ENCODE measurements around the gene SPINK4. TPM values are rescaled to one million over a fixed set of nuclear protein-coding genes. Genes with fewer than 3 reads are reported as not detected.

SPINK4 gene
- polyA plus RNA-seq, 1 donor (not counting 4 experiments of a cell fraction or from before 2014, with no cell fraction given), result not detected

DNA sequence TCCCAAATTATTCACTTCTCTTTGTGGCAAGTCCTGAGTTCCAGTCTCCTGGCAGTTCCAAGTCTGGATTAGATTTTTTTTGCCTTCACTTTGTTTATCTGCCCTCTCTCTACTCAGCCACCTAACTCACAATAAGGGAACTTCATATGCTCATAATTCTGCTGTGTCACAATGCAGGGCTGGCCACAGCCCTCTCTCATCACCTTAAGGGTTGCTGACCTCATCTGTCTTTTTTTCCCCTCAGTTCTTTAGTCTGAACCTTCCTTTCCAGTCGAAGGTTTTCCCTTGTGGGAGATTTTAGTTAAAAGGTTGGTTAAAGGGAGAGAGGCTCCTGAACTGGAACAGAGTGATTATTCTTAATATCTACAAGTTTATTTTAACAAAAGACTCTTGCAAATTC, 20.4 kb downstream of the SPINK4 start:
- Histone ChIP-seq H3K36me3 (ENCODE audit: control insufficient read depth in 2 of 2, extremely low read depth in 1 of 2, insufficient read depth in 2 of 2, low read length in 2 of 2) (peaks cover 26 to 34% of the 10 kb centered on the region in 2 experiments), H3K79me2 (ENCODE audit: control insufficient read depth, insufficient read depth, low read length) (peaks cover 30% of the 10 kb centered on the region)
- dilution Hi-C loops (cut with MboI; ENCODE audit: extremely low pct_ligation_motif_present, low sequenced_read_pairs), result no loop called here

DNA sequence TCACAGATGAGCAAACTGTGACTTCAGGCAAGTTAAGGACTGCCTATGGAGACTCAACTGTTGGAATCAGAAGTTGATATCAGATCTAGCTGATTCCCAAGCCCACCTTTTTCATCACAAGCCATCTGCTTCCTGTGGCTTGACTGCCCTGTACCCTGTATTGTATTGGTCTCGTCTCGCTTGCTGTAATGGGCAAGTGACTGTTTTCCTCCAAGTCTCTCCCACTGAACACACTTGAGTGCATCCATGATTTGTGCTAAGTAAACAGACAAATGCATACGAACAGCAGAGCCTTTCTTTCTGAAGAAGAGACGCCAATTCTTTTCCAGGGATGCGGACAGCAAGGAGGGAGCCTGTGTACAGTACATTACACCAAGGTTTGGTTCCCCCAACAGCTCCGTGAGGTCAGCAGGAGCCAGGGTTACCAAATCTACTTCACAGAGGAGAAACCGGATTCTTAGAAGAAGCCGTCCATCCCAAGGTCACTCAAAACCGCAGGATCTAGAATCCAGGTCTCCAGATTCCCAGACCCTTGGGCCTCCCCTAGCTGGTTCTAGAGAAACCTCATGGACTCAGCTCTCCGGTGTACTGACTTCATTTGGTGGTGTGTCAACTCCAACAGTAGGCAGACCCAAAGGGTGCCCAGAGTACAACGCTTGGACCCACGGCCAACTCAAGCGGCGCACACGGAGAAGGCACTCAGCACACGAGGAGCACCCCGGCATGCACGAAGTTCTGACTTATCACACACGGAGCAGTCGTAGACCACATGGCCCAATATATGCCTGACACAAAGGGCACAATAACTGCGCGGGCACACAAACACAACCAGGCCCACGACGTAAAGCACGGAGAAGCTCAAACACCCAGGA, 23.4 kb downstream of the SPINK4 start:
- H4K20me1 ChIP-seq (ENCODE audit: control insufficient read depth, extremely low read depth, insufficient read depth, low read length), result no peaks in the 10 kb centered on the region
- H3K4me2 ChIP-seq (ENCODE audit: control insufficient read depth, extremely low read depth, insufficient read depth, low read depth, low read length), result peak overlapping the region; percentile 88
- no peaks in the 10 kb centered on the region for H3K9me3 ChIP-seq (ENCODE audit: control insufficient read depth, low read depth, low read length)
- H3K4me3 ChIP-seq (ENCODE audit: control insufficient read depth in 2 of 3, extremely low read depth in 1 of 3, insufficient read depth in 2 of 3, low read depth in 1 of 3, low read length in 3 of 3), result peak overlapping the region; percentile 75 to 98 (median 91)
- H3K79me2 ChIP-seq (ENCODE audit: control insufficient read depth, insufficient read depth, low read length), result peaks cover 44% of the 10 kb centered on the region
- peaks cover 19 to 22% of the 10 kb centered on the region in 2 experiments for H3K36me3 ChIP-seq (ENCODE audit: control insufficient read depth in 2 of 2, extremely low read depth in 1 of 2, insufficient read depth in 2 of 2, low read length in 2 of 2)
- H3K4me1 ChIP-seq (ENCODE audit: control insufficient read depth, extremely low read depth, insufficient read depth, low read length), result peaks cover 18% of the 10 kb centered on the region
- DNase-seq (ENCODE audit: low read depth, low spot score), result no peak
- H3K27ac ChIP-seq (ENCODE audit: control insufficient read depth, insufficient read depth, low read length), result peak overlapping the region; percentile 96
- H3K9me1 ChIP-seq (ENCODE audit: control insufficient read depth, extremely low read depth, insufficient read depth, low read length), result no peaks in the 10 kb centered on the region
- TF ChIP-seq, protein P1, sequence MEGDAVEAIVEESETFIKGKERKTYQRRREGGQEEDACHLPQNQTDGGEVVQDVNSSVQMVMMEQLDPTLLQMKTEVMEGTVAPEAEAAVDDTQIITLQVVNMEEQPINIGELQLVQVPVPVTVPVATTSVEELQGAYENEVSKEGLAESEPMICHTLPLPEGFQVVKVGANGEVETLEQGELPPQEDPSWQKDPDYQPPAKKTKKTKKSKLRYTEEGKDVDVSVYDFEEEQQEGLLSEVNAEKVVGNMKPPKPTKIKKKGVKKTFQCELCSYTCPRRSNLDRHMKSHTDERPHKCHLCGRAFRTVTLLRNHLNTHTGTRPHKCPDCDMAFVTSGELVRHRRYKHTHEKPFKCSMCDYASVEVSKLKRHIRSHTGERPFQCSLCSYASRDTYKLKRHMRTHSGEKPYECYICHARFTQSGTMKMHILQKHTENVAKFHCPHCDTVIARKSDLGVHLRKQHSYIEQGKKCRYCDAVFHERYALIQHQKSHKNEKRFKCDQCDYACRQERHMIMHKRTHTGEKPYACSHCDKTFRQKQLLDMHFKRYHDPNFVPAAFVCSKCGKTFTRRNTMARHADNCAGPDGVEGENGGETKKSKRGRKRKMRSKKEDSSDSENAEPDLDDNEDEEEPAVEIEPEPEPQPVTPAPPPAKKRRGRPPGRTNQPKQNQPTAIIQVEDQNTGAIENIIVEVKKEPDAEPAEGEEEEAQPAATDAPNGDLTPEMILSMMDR (optimal IDR thresholded peaks at IDR 0.05 in 1 of 3, IDR thresholded peaks at IDR 0.05 in 1 of 3, conservative IDR thresholded peaks at IDR 0.05 in 1 of 3; ENCODE audit: extremely low read depth in 1 of 3, insufficient read depth in 2 of 3, low read length in 3 of 3), result no peak
- no peak for TF ChIP-seq EZH2 (IDR thresholded peaks at IDR 0.05; ENCODE audit: low read length)
- H3K9ac ChIP-seq (ENCODE audit: control insufficient read depth, extremely low read depth, insufficient read depth, low read length), result peak overlapping the region; percentile 98
- FAIRE-seq, result no peak
- dilution Hi-C loops (cut with MboI; ENCODE audit: extremely low pct_ligation_motif_present, low sequenced_read_pairs), result no loop called here
- no peaks in the 10 kb centered on the region for H3K27me3 ChIP-seq (ENCODE audit: control insufficient read depth, extremely low read depth, insufficient read depth, low read length)
- H2AFZ ChIP-seq (ENCODE audit: control insufficient read depth, low read length), result peak overlapping the region; percentile 81

More for the DNA sequence above, 20.4 kb downstream of the SPINK4 start:
- no peaks in the 10 kb centered on the region for H3K9me1 ChIP-seq (ENCODE audit: control insufficient read depth, extremely low read depth, insufficient read depth, low read length)
- H3K27ac ChIP-seq (ENCODE audit: control insufficient read depth, insufficient read depth, low read length), result no peak overlapping the region
- H3K27me3 ChIP-seq (ENCODE audit: control insufficient read depth, extremely low read depth, insufficient read depth, low read length), result no peaks in the 10 kb centered on the region
- no peak overlapping the region for H3K4me3 ChIP-seq (ENCODE audit: control insufficient read depth in 2 of 3, extremely low read depth in 1 of 3, insufficient read depth in 2 of 3, low read depth in 1 of 3, low read length in 3 of 3)
- DNase-seq (ENCODE audit: low read depth, low spot score) (no peak), FAIRE-seq (no peak)
- no peak overlapping the region for H2AFZ ChIP-seq (ENCODE audit: control insufficient read depth, low read length)
- TF ChIP-seq, protein P1 (optimal IDR thresholded peaks at IDR 0.05 in 1 of 3, IDR thresholded peaks at IDR 0.05 in 1 of 3, conservative IDR thresholded peaks at IDR 0.05 in 1 of 3; ENCODE audit: extremely low read depth in 1 of 3, insufficient read depth in 2 of 3, low read length in 3 of 3), result no peak
- TF ChIP-seq EZH2 (IDR thresholded peaks at IDR 0.05; ENCODE audit: low read length), result no peak
- H4K20me1 ChIP-seq (ENCODE audit: control insufficient read depth, extremely low read depth, insufficient read depth, low read length), result no peaks in the 10 kb centered on the region
- no peaks in the 10 kb centered on the region for H3K9me3 ChIP-seq (ENCODE audit: control insufficient read depth, low read depth, low read length)
- no peak overlapping the region for H3K4me2 ChIP-seq (ENCODE audit: control insufficient read depth, extremely low read depth, insufficient read depth, low read depth, low read length)
- H3K4me1 ChIP-seq (ENCODE audit: control insufficient read depth, extremely low read depth, insufficient read depth, low read length), result peaks cover 20% of the 10 kb centered on the region
- H3K9ac ChIP-seq (ENCODE audit: control insufficient read depth, extremely low read depth, insufficient read depth, low read length), result no peak overlapping the region
